BJ (cell line): Measurements from ENCODE around the gene ZNF385C. TPM values are rescaled to one million over a fixed set of nuclear protein-coding genes. Genes with fewer than 3 reads are reported as not detected.

Source experiments
- CTCF ChIA-PET: fragments of 350-600 bp; formaldehyde crosslinking; extraction: SDS; loops from one replicate; lab custom pipeline; 2021; ENCODE audit warnings: antibody characterized with exemption, inconsistent platforms; lab: Yijun Ruan, JAX
- POLR2A ChIA-PET: fragments of 300-600 bp; sonication (Branson Sonifier 250); formaldehyde crosslinking; extraction: SDS; loops from one replicate; lab custom pipeline; 2021; ENCODE audit warnings: antibody characterized with exemption; lab: Charles Lee
- DNase-seq: peaks from one replicate; pipeline ENCODE4 v3.0.0-alpha.2; 2011; ENCODE audit warnings: low read depth
- H3K27me3 ChIP-seq: 2 replicates; pipeline ENCODE4 v1.6.0; 2011; ENCODE audit warnings: low read length; ENCODE audit not compliant: control insufficient read depth, insufficient read depth
- H3K36me3 ChIP-seq: 2 replicates; pipeline ENCODE4 v1.5.1; 2011; ENCODE audit warnings: low read length; ENCODE audit not compliant: control insufficient read depth, insufficient read depth
- H3K4me3 ChIP-seq: 2 replicates; pipeline ENCODE4 v1.5.1; 2011; ENCODE audit warnings: low read depth, mild to moderate bottlenecking, control low read depth, low read length
- polyA plus RNA-seq: library from polyadenylated mRNA; depleted of rRNA; stranded (reverse); fragments of >200 nt; gene quantifications from 2 replicates; pipeline ENCODE4 v1.2.3, GENCODE V29; 2011
- TF ChIP-seq, protein P1 (sequence below): IDR thresholded peaks from 2 replicates; pipeline ENCODE4 v1.5.1; 2011; ENCODE audit warnings: low read depth, mild to moderate bottlenecking, control low read depth, inconsistent platforms, low read length, moderate library complexity; ENCODE audit not compliant: insufficient read depth

Gene ZNF385C
- polyA plus RNA-seq, 1 experiment, result not detected

DNA sequence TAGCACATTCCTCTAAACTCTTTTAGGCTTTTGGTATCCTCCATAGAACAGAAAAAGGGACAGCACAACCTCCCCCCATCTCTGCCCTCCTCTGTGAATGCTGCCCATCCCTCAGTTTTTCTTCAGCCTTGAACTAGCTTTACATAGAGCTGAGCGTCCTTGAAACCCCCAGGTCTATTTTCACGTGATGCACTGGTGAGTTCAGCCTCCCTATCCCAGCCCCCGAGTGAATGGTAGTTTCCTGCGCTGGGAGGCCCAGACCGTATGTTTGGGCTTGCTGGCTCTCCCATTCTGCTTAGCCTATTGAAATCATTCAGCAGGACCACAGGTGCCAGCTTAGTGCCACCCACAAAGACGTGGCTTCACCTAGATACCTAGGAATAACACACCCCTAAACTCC is 22.5 kb downstream of the ZNF385C start:
- POLR2A ChIA-PET, result no interaction called here
- Histone ChIP-seq H3K27me3 (peaks cover 26% of the 10 kb centered on the region), H3K4me3 (no peak overlapping the region), H3K36me3 (no peaks in the 10 kb centered on the region)
- TF ChIP-seq, protein P1, sequence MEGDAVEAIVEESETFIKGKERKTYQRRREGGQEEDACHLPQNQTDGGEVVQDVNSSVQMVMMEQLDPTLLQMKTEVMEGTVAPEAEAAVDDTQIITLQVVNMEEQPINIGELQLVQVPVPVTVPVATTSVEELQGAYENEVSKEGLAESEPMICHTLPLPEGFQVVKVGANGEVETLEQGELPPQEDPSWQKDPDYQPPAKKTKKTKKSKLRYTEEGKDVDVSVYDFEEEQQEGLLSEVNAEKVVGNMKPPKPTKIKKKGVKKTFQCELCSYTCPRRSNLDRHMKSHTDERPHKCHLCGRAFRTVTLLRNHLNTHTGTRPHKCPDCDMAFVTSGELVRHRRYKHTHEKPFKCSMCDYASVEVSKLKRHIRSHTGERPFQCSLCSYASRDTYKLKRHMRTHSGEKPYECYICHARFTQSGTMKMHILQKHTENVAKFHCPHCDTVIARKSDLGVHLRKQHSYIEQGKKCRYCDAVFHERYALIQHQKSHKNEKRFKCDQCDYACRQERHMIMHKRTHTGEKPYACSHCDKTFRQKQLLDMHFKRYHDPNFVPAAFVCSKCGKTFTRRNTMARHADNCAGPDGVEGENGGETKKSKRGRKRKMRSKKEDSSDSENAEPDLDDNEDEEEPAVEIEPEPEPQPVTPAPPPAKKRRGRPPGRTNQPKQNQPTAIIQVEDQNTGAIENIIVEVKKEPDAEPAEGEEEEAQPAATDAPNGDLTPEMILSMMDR, result no peak
- DNase-seq, result no peak
- CTCF ChIA-PET, result interaction anchor here (1.4 to 2.8 kb wide), 2 partner anchors 8 to 12 kb away, joined by 3 to 13 read pairs; no protein-coding TSS in a partner anchor

DNA sequence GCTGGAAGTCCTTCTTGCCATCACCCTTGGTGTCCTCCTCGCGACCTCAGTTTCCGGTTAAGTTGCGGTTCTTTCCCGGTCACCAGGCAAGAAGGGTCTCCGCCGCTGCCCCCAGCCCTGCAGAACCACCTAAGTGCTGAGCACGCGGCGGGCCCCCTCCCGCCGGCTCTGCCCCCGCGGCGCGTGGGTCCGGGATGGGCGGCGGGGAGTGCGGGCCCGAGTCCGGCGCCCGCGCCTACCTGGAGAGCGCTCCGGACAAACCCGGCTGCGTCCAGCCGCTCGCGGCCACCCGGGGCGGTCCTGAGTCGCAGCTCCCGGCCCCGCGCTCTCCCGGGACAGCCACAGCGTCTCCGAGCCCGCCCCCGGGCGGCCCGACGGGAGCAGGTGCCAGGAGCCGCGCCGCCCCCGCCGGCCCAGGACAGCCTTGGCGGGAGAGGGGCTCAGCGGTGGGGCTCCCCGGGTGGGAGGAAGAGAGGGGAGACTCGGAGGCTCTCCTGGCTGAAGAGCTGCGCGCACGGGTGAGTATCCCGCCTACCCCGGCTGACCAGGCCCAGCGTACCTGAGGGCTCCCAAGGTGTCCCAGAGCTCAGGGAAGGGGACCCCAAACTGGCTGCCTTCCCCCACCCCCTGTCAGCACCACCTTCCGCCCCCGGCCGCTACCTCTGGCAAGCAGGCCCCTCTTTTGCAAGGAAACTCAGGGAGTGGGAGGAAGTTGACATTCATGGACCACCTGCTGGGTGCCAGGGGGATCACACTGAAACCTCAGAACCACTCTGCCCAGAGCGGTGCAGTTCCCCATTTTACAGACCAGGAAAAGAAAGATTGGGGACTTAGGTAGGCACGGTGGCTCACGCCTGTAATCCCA is 25.7 kb downstream of the ZNF385C start:
- H3K4me3 ChIP-seq, result 0 out of 2 replicates have a peak overlapping the region, but pooled peaks have one; percentile 5
- POLR2A ChIA-PET, result no interaction called here
- peaks cover 20% of the 10 kb centered on the region for H3K27me3 ChIP-seq
- CTCF ChIA-PET, result interaction anchor here (1.1 to 1.2 kb wide), 3 partner anchors 29 to 341 kb away, joined by 3 read pairs; no protein-coding TSS in a partner anchor
- TF ChIP-seq, protein P1, result no peak
- no peak for DNase-seq
- H3K36me3 ChIP-seq, result no peaks in the 10 kb centered on the region

DNA sequence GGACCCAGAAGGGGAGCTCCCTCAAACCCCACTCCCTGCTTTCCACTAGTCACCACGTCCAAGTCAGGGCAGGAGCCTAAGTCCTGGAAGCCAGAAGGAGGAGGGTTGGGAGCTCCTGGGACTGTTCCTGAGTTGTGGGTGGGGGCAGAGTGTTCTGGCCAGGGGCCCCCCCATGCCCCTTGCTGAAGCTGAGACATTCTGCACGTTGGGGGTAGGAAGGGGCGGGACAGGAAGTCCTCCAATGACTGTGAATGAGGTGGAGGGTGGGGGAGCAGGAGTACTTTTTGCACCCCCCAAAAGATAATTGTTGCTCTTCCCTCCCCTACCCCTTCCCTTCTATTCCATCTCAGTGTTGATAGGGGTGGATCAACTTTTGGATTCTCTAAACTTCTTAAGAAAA is 26.5 kb downstream of the ZNF385C start:
- Histone ChIP-seq H3K36me3 (no peaks in the 10 kb centered on the region), H3K27me3 (peaks cover 20% of the 10 kb centered on the region), H3K4me3 (no peak overlapping the region)
- no peak for DNase-seq
- CTCF ChIA-PET, result interaction anchor here (1.1 to 2.3 kb wide), 4 partner anchors 12 to 340 kb away, joined by 3 to 6 read pairs (median 3); no protein-coding TSS in a partner anchor
- POLR2A ChIA-PET, result no interaction called here
- TF ChIP-seq, protein P1, result no peak

DNA sequence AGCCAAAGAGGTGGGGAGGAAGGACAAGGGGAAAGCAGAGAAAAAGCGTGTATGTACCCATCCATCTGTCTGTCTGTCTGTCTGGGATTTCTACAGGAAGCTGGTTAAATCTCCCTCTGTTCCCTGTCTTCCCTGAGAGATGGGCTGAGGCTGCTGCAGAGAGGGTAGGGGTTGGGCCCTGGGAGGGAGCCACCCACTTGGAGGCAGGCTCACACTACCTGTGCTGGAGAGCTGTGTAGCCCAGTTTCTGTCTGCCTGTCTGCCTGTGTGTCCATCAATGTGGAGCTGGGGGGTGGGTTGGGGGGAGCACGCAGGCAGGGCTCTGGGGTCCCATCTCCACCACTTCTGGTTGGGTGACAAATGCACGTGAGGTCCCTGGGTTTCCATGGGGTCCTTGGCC is 29.3 kb downstream of the ZNF385C start:
- Histone ChIP-seq H3K36me3 (no peaks in the 10 kb centered on the region), H3K27me3 (peaks cover 17% of the 10 kb centered on the region), H3K4me3 (no peak overlapping the region)
- no peak for DNase-seq
- TF ChIP-seq, protein P1, result no peak
- POLR2A ChIA-PET, result no interaction called here
- CTCF ChIA-PET, result interaction anchor here (0.6 to 4.9 kb wide), 7 partner anchors 8 to 446 kb away, joined by 6 to 46 read pairs (median 9); partner anchors contain the start of gene ZNF385C
